Measurements from ENCODE around the gene HOMEZ. TPM values are rescaled to one million over a fixed set of nuclear protein-coding genes. Genes with fewer than 3 reads are reported as not detected.
A peak's percentile ranks its signal among the peaks of the same experiment; 100 is the strongest.

The HOMEZ gene
- total and polyA plus RNA-seq, 2 experiments from 2014 or later = 5.3 to 7.9 TPM

DNA sequence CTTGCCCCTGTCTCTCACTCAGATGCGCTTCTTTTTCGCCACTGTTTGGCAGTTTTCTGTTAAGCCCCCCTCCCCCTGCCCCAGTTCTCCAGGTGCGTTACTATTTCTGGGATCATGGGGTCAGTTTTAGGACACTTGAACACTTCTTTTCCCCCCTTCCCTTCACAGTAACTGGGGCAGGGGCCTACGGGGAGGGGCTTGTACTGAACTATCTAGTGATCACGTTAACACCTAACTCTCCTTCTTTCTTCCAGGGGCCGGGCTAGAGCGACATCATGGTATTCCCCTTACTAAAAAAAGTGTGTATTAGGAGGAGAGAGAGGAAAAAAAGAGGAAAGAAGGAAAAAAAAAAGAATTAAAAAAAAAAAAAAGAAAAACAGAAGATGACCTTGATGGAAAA, 39.1 kb upstream of the HOMEZ start:
- peaks cover 28% of the 10 kb centered on the region for H3K36me3 ChIP-seq (ENCODE audit: insufficient read depth)
- H3K4me1 Mint-ChIP-seq = peaks cover 21% of the 10 kb centered on the region
- peaks cover 21% of the 10 kb centered on the region for H3K79me2 ChIP-seq (replicated peaks; ENCODE audit: insufficient read depth)
- DNase-seq (ENCODE audit: low spot score) = no peak
- peaks cover 45% of the 10 kb centered on the region for H3K36me3 Mint-ChIP-seq (ENCODE audit: low read depth)
- H3K27ac ChIP-seq (ENCODE audit: low read depth) = peak overlapping the region; percentile 28; the same call in 1 of the 2 replicates
- no peak for ATAC-seq
- H3K27ac Mint-ChIP-seq = no peak overlapping the region; the same call in 1 of the 2 replicates
- peaks cover 8% of the 10 kb centered on the region for H3K4me1 ChIP-seq (ENCODE audit: insufficient read depth)
- H3F3A ChIP-seq (replicated peaks; ENCODE audit: low read depth) = peaks cover 36% of the 10 kb centered on the region
- H3K4me3 Mint-ChIP-seq = no peak overlapping the region
- peaks cover 9% of the 10 kb centered on the region; the same call in 1 of the 2 replicates for H4K20me1 ChIP-seq (replicated peaks; ENCODE audit: insufficient read depth)
- no peaks in the 10 kb centered on the region for H3K27me3 ChIP-seq (ENCODE audit: insufficient read depth)
- TF ChIP-seq NANOG (IDR thresholded peaks at IDR 0.05; ENCODE audit: borderline replicate concordance) = no peak
- TF ChIP-seq ZNF462 (CRISPR knock-in tag; IDR thresholded peaks at IDR 0.05) = no peak
- TF ChIP-seq ETS1 (IDR thresholded peaks at IDR 0.05) = no peak
- TF ChIP-seq ZNF331 (CRISPR knock-in tag; IDR thresholded peaks at IDR 0.05; ENCODE audit: low read depth) = no peak
- TF ChIP-seq JUNB (IDR thresholded peaks at IDR 0.05; ENCODE audit: unreplicated experiment) = no peak
- TF ChIP-seq STAT1 (IDR thresholded peaks at IDR 0.05; ENCODE audit: unreplicated experiment) = no peak
- TF ChIP-seq CREB1 (CRISPR knock-in tag; IDR thresholded peaks at IDR 0.05; ENCODE audit: low read depth) = no peak
- TF ChIP-seq REST (IDR thresholded peaks at IDR 0.05; ENCODE audit: unreplicated experiment) = no peak
- TF ChIP-seq POLR2AphosphoS5 (IDR thresholded peaks at IDR 0.05; ENCODE audit: low read depth) = no peak
- TF ChIP-seq EZH2 (IDR thresholded peaks at IDR 0.05; ENCODE audit: low read depth, unreplicated experiment) = no peak
- no peak for TF ChIP-seq ZNF114 (CRISPR knock-in tag; IDR thresholded peaks at IDR 0.05)
- TF ChIP-seq EZH2phosphoT487 (IDR thresholded peaks at IDR 0.05; ENCODE audit: unreplicated experiment) = no peak
- TF ChIP-seq, protein P1, sequence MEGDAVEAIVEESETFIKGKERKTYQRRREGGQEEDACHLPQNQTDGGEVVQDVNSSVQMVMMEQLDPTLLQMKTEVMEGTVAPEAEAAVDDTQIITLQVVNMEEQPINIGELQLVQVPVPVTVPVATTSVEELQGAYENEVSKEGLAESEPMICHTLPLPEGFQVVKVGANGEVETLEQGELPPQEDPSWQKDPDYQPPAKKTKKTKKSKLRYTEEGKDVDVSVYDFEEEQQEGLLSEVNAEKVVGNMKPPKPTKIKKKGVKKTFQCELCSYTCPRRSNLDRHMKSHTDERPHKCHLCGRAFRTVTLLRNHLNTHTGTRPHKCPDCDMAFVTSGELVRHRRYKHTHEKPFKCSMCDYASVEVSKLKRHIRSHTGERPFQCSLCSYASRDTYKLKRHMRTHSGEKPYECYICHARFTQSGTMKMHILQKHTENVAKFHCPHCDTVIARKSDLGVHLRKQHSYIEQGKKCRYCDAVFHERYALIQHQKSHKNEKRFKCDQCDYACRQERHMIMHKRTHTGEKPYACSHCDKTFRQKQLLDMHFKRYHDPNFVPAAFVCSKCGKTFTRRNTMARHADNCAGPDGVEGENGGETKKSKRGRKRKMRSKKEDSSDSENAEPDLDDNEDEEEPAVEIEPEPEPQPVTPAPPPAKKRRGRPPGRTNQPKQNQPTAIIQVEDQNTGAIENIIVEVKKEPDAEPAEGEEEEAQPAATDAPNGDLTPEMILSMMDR (conservative IDR thresholded peaks at IDR 0.05; ENCODE audit: low read depth in 2 of 2) = no peak
- peaks cover 2% of the 10 kb centered on the region; the same call in 1 of the 2 replicates for H3K9me2 ChIP-seq (ENCODE audit: insufficient read depth)
- no peak overlapping the region for H3K4me3 ChIP-seq
- H2AFZ ChIP-seq = no peak overlapping the region
- peaks cover 12% of the 10 kb centered on the region for H3K27me3 Mint-ChIP-seq (ENCODE audit: insufficient read depth, low read depth, poor library complexity)
- no peak overlapping the region for H3K4me2 ChIP-seq
- no peaks in the 10 kb centered on the region for H3K9me3 Mint-ChIP-seq
